ENCODE results near the gene NGLY1. TPM values are rescaled to one million over a fixed set of nuclear protein-coding genes. Genes with fewer than 3 reads are reported as not detected.

NGLY1 gene
- total RNA-seq, 1 experiment from 2014 or later = 14.6 TPM

DNA sequence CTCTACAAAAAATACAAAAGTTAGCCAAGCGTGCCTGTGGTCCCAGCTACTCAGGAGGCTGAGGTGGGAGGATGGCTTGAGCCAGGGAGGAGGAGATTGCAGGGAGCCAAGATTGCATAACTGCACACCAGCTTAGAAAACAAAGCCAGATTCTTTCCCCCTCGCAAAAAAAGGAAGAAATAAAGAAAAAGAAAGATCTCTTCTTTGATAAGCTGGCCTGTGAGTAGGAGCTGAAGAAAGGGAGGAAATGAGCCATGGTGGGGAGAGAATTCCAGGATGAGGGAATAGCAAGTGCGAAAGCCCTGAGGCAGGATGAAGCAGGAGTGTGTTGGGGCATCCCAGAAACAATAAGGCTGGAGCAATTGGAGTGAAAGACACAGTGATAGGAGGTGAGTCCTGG lies 94.0 kb downstream of the NGLY1 start:
- intact Hi-C loops (cut with micrococcal nuclease; ENCODE audit: unreplicated experiment) = no loop called here
- ATAC-seq (no peak), DNase-seq (ENCODE audit: low read depth, low spot score) (no peak)
- Histone ChIP-seq H3K4me3 (ENCODE audit: low read depth in 2 of 2, low read length in 2 of 2) (no peak overlapping the region), H3K27me3 (ENCODE audit: control insufficient read depth, insufficient read depth, low read length) (peaks cover 3% of the 10 kb centered on the region; the same call in 1 of the 2 replicates), H3K36me3 (ENCODE audit: control insufficient read depth, insufficient read depth, low read length) (no peaks in the 10 kb centered on the region), H3K4me1 (ENCODE audit: control insufficient read depth, insufficient read depth, low read length) (no peaks in the 10 kb centered on the region), H3K9me3 (ENCODE audit: control insufficient read depth, insufficient read depth, low read depth, low read length) (no peaks in the 10 kb centered on the region), H3K27ac (ENCODE audit: low read length) (no peak overlapping the region)
- no peak for TF ChIP-seq TCF7L2 (IDR thresholded peaks at IDR 0.05; ENCODE audit: low read depth, low read length)
- no peak for TF ChIP-seq REST (IDR thresholded peaks at IDR 0.05; ENCODE audit: insufficient read depth in 1 of 2, low read depth in 2 of 2, low read length in 1 of 2)
- TF ChIP-seq, protein P1, sequence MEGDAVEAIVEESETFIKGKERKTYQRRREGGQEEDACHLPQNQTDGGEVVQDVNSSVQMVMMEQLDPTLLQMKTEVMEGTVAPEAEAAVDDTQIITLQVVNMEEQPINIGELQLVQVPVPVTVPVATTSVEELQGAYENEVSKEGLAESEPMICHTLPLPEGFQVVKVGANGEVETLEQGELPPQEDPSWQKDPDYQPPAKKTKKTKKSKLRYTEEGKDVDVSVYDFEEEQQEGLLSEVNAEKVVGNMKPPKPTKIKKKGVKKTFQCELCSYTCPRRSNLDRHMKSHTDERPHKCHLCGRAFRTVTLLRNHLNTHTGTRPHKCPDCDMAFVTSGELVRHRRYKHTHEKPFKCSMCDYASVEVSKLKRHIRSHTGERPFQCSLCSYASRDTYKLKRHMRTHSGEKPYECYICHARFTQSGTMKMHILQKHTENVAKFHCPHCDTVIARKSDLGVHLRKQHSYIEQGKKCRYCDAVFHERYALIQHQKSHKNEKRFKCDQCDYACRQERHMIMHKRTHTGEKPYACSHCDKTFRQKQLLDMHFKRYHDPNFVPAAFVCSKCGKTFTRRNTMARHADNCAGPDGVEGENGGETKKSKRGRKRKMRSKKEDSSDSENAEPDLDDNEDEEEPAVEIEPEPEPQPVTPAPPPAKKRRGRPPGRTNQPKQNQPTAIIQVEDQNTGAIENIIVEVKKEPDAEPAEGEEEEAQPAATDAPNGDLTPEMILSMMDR (IDR thresholded peaks at IDR 0.05) = no peak
- no peak for TF ChIP-seq SIN3A (IDR thresholded peaks at IDR 0.05; ENCODE audit: borderline replicate concordance, insufficient read depth, low read depth, low read length)
- TF ChIP-seq POLR2AphosphoS5 (IDR thresholded peaks at IDR 0.05; ENCODE audit: low read depth, low read length) = no peak
- BruUV-seq (replicated peaks) = no TSS peak
- CTCF ChIA-PET = no interaction called here
- in situ Hi-C loops (cut with HindIII; ENCODE audit: low pct_unique_long_range_greater_than_20kb, low sequenced_read_pairs) = no loop called here
- POLR2A ChIA-PET = no interaction called here

DNA sequence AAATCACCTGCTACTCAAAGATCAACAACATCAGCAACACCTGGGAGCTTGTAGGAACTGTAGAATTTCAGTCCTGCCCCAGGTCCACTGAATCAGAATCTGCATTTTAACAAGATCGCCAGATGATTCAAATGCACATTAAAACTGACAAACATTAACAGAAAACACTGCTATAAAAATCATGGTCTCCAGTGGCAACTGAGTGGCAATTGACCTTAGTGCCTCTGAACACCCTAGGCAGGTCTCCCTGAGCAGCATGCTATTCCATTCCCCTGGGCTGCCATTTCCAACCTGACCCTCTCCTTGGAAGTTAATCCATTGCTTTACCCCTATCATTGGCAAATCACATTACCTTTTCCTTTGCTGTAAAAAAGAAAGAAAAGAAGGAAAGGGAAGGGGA lies 95.5 kb downstream of the NGLY1 start:
- ChIA-PET CTCF (no interaction called here), POLR2A (no interaction called here)
- Histone ChIP-seq H3K27me3 (ENCODE audit: control insufficient read depth, insufficient read depth, low read length) (peaks cover 3% of the 10 kb centered on the region; the same call in 1 of the 2 replicates), H3K4me1 (ENCODE audit: control insufficient read depth, insufficient read depth, low read length) (no peaks in the 10 kb centered on the region), H3K36me3 (ENCODE audit: control insufficient read depth, insufficient read depth, low read length) (no peaks in the 10 kb centered on the region), H3K9me3 (ENCODE audit: control insufficient read depth, insufficient read depth, low read depth, low read length) (no peaks in the 10 kb centered on the region), H3K4me3 (ENCODE audit: low read depth in 2 of 2, low read length in 2 of 2) (no peak overlapping the region), H3K27ac (ENCODE audit: low read length) (no peak overlapping the region)
- intact Hi-C loops (cut with micrococcal nuclease; ENCODE audit: unreplicated experiment) = no loop called here
- DNase-seq (ENCODE audit: low read depth, low spot score) = no peak
- no peak for TF ChIP-seq TCF7L2 (IDR thresholded peaks at IDR 0.05; ENCODE audit: low read depth, low read length)
- no peak for TF ChIP-seq REST (IDR thresholded peaks at IDR 0.05; ENCODE audit: insufficient read depth in 1 of 2, low read depth in 2 of 2, low read length in 1 of 2)
- no peak for TF ChIP-seq POLR2AphosphoS5 (IDR thresholded peaks at IDR 0.05; ENCODE audit: low read depth, low read length)
- TF ChIP-seq SIN3A (IDR thresholded peaks at IDR 0.05; ENCODE audit: borderline replicate concordance, insufficient read depth, low read depth, low read length) = no peak
- TF ChIP-seq, protein P1 (IDR thresholded peaks at IDR 0.05) = no peak
- in situ Hi-C loops (cut with HindIII; ENCODE audit: low pct_unique_long_range_greater_than_20kb, low sequenced_read_pairs) = no loop called here
- ATAC-seq = no peak
- BruUV-seq (replicated peaks) = no TSS peak

Measured in Panc1 (cell line).